Fibroblast of skin of right quadriceps (primary cell): Measurements from ENCODE around the gene LRRC2.
"Not testable (repeated sequence)": the region's sequence is repeated elsewhere in the genome, so short reads cannot be mapped to it uniquely, and the experiment has no call there.

ENCODE experiments used
- DNase-seq: peaks from one replicate; pipeline ENCODE4 v3.0.0-alpha.2; 2013

Gene LRRC2

GRCh38 chr3:46522201-46522600 is 43.9 kb downstream of the LRRC2 start:
- DNase-seq, result not testable (repeated sequence)

- DNase-seq, result no peak
Observed at GRCh38 chr3:46521096-46521495, 45.0 kb downstream of the LRRC2 start.

- no peak for DNase-seq
Observed at GRCh38 chr3:46520531-46520930, 45.6 kb downstream of the LRRC2 start.

- no peak for DNase-seq
Observed at GRCh38 chr3:46519952-46520351, 46.1 kb downstream of the LRRC2 start.

GRCh38 chr3:46517784-46518181 is 48.3 kb downstream of the LRRC2 start:
- no peak for DNase-seq

GRCh38 chr3:46517016-46517783 is 48.9 kb downstream of the LRRC2 start:
- peak; percentile 76 for DNase-seq

GRCh38 chr3:46516521-46516920 is 49.6 kb downstream of the LRRC2 start:
- no peak for DNase-seq

- DNase-seq, result no peak
Observed at GRCh38 chr3:46512191-46512749, 53.8 kb downstream of the LRRC2 start.

- DNase-seq, result no peak
Observed at GRCh38 chr3:46509661-46510187, 56.4 kb downstream of the LRRC2 start.

GRCh38 chr3:46508850-46509591 is 57.1 kb downstream of the LRRC2 start:
- peak; percentile 15 for DNase-seq

- DNase-seq, result no peak
Observed at GRCh38 chr3:46506526-46506925, 59.6 kb downstream of the LRRC2 start.

GRCh38 chr3:46505953-46506352 is 60.1 kb downstream of the LRRC2 start:
- no peak for DNase-seq

- no peak for DNase-seq
Observed at GRCh38 chr3:46504789-46505188, 61.3 kb downstream of the LRRC2 start.

GRCh38 chr3:46503200-46503874 is 62.8 kb downstream of the LRRC2 start:
- no peak for DNase-seq

GRCh38 chr3:46501702-46502101 is 64.4 kb downstream of the LRRC2 start:
- DNase-seq, result peak; percentile 61

- DNase-seq, result peak; percentile 77
Observed at GRCh38 chr3:46500656-46501635, 65.2 kb downstream of the LRRC2 start.

- no peak for DNase-seq
Observed at GRCh38 chr3:46498916-46499519, 67.1 kb downstream of the LRRC2 start.

- no peak for DNase-seq
Observed at GRCh38 chr3:46497556-46498265, 68.4 kb downstream of the LRRC2 start, which contains the start of gene RTP3. Gene RTP3, plus strand, starts transcription at chr3:46497976. Its CDS starts 87 bp downstream, at chr3:46498063.

GRCh38 chr3:46496746-46497555 is 69.2 kb downstream of the LRRC2 start:
- peak; percentile 21 for DNase-seq
